SK-N-MC (cell line): Measurements from ENCODE around the gene PACRG.

Source experiments
- DNase-seq: peaks from one replicate; pipeline ENCODE4 v3.0.0-alpha.2; 2011; ENCODE audit warnings: low read depth, low spot score
- H3K27ac ChIP-seq: fragments of 200-600 bp; sonication (generic); 2 replicates; pipeline ENCODE4 v1.5.1; 2016; ENCODE audit warnings: mixed run types
- H3K36me3 ChIP-seq: fragments of 200-600 bp; sonication (generic); 2 replicates; pipeline ENCODE4 v1.6.1; 2017; ENCODE audit warnings: antibody characterized with exemption, low read length, mixed read lengths; ENCODE audit not compliant: insufficient read depth
- H3K4me3 ChIP-seq: fragments of 200-600 bp; sonication (generic); 2 replicates; pipeline ENCODE4 v1.5.1; 2016
- H3K9ac ChIP-seq: fragments of 200-600 bp; sonication (generic); 2 replicates; pipeline ENCODE4 v1.8.0; 2017; ENCODE audit warnings: mixed run types, mixed read lengths; ENCODE audit not compliant: insufficient read length
- H3K9me3 ChIP-seq: fragments of 200-600 bp; sonication (generic); 2 replicates; pipeline ENCODE4 v1.6.1; 2017; ENCODE audit warnings: low read depth, mild to moderate bottlenecking, antibody characterized with exemption, low read length, moderate library complexity, mixed read lengths
- EZH2 ChIP-seq: fragments of 200-600 bp; sonication (generic); IDR thresholded peaks from one replicate; pipeline ENCODE4 v1.6.1; 2017; ENCODE audit warnings: antibody characterized with exemption
- FOXP2 ChIP-seq: optimal IDR thresholded peaks from 2 replicates; pipeline ENCODE3; 2011; ENCODE audit warnings: mild to moderate bottlenecking, moderate library complexity; ENCODE audit not compliant: insufficient read depth; ENCODE audit errors: extremely low read length, control extremely low read depth
- POLR2AphosphoS5 ChIP-seq: IDR thresholded peaks from 2 replicates; pipeline ENCODE4 v1.6.1; 2012; ENCODE audit warnings: mild to moderate bottlenecking, low read depth, low read length, borderline replicate concordance

The PACRG gene

GRCh38 chr6:163200694-163201093, 472.9 kb downstream of the PACRG start:
- Histone ChIP-seq H3K9me3 (no peaks in the 10 kb centered on the region), H3K36me3 (no peaks in the 10 kb centered on the region), H3K4me3 (no peak overlapping the region), H3K27ac (no peak overlapping the region), H3K9ac (no peak overlapping the region)
- TF ChIP-seq FOXP2, result no peak
- no peak for TF ChIP-seq EZH2
- TF ChIP-seq POLR2AphosphoS5, result no peak
- DNase-seq, result no peak

- Histone ChIP-seq H3K36me3 (no peaks in the 10 kb centered on the region), H3K4me3 (no peak overlapping the region), H3K27ac (no peak overlapping the region), H3K9me3 (no peaks in the 10 kb centered on the region), H3K9ac (no peak overlapping the region)
- DNase-seq, result no peak
- TF ChIP-seq POLR2AphosphoS5 (no peak), EZH2 (no peak), FOXP2 (no peak)
Observed at GRCh38 chr6:163201855-163202254, 474.1 kb downstream of the PACRG start.

- DNase-seq, result no peak
- TF ChIP-seq EZH2, result no peak
- TF ChIP-seq POLR2AphosphoS5, result no peak
- no peak for TF ChIP-seq FOXP2
- H3K9me3 ChIP-seq, result no peaks in the 10 kb centered on the region
- no peak overlapping the region for H3K9ac ChIP-seq
- no peak overlapping the region for H3K27ac ChIP-seq
- no peak overlapping the region for H3K4me3 ChIP-seq
- H3K36me3 ChIP-seq, result no peaks in the 10 kb centered on the region
Observed at GRCh38 chr6:163206196-163206595, 478.4 kb downstream of the PACRG start.

GRCh38 chr6:163207431-163208383, 479.9 kb downstream of the PACRG start:
- DNase-seq, result no peak
- H3K9me3 ChIP-seq, result no peaks in the 10 kb centered on the region
- H3K9ac ChIP-seq, result no peak overlapping the region
- no peaks in the 10 kb centered on the region for H3K36me3 ChIP-seq
- TF ChIP-seq FOXP2, result no peak
- no peak for TF ChIP-seq EZH2
- no peak for TF ChIP-seq POLR2AphosphoS5
- no peak overlapping the region for H3K27ac ChIP-seq
- H3K4me3 ChIP-seq, result no peak overlapping the region

- Histone ChIP-seq H3K9me3 (no peaks in the 10 kb centered on the region), H3K9ac (no peak overlapping the region), H3K36me3 (no peaks in the 10 kb centered on the region), H3K27ac (no peak overlapping the region), H3K4me3 (no peak overlapping the region)
- no peak for DNase-seq
- TF ChIP-seq FOXP2 (no peak), EZH2 (no peak), POLR2AphosphoS5 (no peak)
Observed at GRCh38 chr6:163209005-163209404, 481.2 kb downstream of the PACRG start.

GRCh38 chr6:163212123-163212522, 484.3 kb downstream of the PACRG start:
- Histone ChIP-seq H3K4me3 (no peak overlapping the region), H3K27ac (no peak overlapping the region), H3K36me3 (no peaks in the 10 kb centered on the region), H3K9ac (no peak overlapping the region), H3K9me3 (no peaks in the 10 kb centered on the region)
- TF ChIP-seq EZH2 (no peak), POLR2AphosphoS5 (no peak), FOXP2 (no peak)
- no peak for DNase-seq

- Histone ChIP-seq H3K9ac (no peak overlapping the region), H3K9me3 (no peaks in the 10 kb centered on the region), H3K27ac (no peak overlapping the region), H3K4me3 (no peak overlapping the region), H3K36me3 (no peaks in the 10 kb centered on the region)
- no peak for TF ChIP-seq POLR2AphosphoS5
- TF ChIP-seq FOXP2, result no peak
- no peak for TF ChIP-seq EZH2
- DNase-seq, result no peak
Observed at GRCh38 chr6:163214259-163214658, 486.5 kb downstream of the PACRG start.

GRCh38 chr6:163218361-163218894, 490.7 kb downstream of the PACRG start:
- Histone ChIP-seq H3K36me3 (no peaks in the 10 kb centered on the region), H3K27ac (no peak overlapping the region), H3K9ac (no peak overlapping the region)

GRCh38 chr6:163226181-163226835, 498.5 kb downstream of the PACRG start:
- Histone ChIP-seq H3K36me3 (no peaks in the 10 kb centered on the region), H3K9ac (no peak overlapping the region), H3K4me3 (no peak overlapping the region), H3K27ac (no peak overlapping the region), H3K9me3 (no peaks in the 10 kb centered on the region)
- no peak for DNase-seq
- TF ChIP-seq POLR2AphosphoS5, result no peak
- no peak for TF ChIP-seq FOXP2
- no peak for TF ChIP-seq EZH2

More at GRCh38 chr6:163218361-163218894, 490.7 kb downstream of the PACRG start:
- Histone ChIP-seq H3K9me3 (no peaks in the 10 kb centered on the region), H3K4me3 (no peak overlapping the region)
- DNase-seq, result no peak
- TF ChIP-seq EZH2, result no peak
- no peak for TF ChIP-seq POLR2AphosphoS5
- no peak for TF ChIP-seq FOXP2
